HG03095 (cell line): ENCODE results near the gene NAP1L2.
"Not testable (repeated sequence)": the region's sequence is repeated elsewhere in the genome, so short reads cannot be mapped to it uniquely, and the experiment has no call there.

Source experiments
- ATAC-seq: cut with Tn5 transposase; IDR thresholded peaks from one replicate; pipeline ENCODE4 v1.9.1; 2021; ENCODE audit warnings: moderate library complexity; ENCODE audit not compliant: unreplicated experiment

The NAP1L2 gene, protein sequence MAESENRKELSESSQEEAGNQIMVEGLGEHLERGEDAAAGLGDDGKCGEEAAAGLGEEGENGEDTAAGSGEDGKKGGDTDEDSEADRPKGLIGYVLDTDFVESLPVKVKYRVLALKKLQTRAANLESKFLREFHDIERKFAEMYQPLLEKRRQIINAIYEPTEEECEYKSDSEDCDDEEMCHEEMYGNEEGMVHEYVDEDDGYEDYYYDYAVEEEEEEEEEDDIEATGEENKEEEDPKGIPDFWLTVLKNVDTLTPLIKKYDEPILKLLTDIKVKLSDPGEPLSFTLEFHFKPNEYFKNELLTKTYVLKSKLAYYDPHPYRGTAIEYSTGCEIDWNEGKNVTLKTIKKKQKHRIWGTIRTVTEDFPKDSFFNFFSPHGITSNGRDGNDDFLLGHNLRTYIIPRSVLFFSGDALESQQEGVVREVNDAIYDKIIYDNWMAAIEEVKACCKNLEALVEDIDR

DNA sequence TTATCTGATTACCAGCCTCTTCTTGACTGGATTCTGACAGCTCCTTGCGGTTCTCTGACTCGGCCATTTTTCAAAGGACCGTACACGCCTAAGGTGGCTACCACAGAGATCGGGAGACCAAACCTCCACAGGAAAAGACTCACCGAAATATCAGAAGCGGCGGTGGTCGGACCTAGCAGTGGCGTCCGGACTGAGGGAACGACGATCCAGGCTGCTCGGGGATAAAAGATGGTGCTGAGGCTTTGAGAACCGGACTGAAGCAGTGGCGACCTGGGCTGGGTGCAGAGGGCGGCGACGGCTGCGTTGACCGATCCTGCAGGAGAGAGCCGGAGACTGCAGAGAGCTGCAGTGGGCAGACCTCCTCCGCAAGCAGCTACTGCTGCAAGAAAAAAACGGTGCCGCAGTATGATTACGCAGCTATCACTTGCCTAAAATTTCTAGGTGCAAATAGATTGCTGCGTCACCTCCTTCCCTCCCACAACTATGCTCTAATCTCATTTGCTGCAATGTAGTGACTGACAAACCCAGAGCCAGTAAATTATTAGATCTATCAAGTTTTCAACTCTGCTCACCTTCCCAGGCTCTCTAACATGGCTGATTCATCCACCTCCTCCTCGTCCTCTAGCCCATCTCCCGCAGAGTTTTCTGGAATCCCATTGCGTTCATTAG lies at the start of gene NAP1L2:
Gene NAP1L2 (minus strand): TSS at position 426 of the 669 bp plus-strand sequence. CDS start 359 bp downstream, at position 67.
- ATAC-seq, result peak; percentile 88

DNA sequence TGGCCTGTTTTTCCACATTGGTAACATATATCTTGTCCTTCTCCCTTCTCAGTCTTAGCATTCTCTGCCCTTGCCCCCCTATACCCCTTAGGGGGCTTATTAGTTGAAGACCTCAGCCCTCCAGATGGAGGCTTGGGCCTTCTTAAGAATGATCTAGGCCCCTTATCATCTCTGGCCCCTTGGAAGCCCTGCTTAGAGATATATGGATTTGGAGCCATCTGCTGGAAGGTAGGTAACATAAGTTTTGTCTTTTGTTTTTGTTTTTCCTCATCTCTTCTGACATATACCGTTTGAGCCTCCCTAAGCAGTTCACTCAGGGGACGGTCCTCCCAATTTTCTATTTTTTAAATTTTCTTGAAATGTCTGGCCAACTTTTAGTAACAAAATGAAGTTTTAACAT lies 48.3 kb upstream of the NAP1L2 start:
- ATAC-seq, result no peak

DNA sequence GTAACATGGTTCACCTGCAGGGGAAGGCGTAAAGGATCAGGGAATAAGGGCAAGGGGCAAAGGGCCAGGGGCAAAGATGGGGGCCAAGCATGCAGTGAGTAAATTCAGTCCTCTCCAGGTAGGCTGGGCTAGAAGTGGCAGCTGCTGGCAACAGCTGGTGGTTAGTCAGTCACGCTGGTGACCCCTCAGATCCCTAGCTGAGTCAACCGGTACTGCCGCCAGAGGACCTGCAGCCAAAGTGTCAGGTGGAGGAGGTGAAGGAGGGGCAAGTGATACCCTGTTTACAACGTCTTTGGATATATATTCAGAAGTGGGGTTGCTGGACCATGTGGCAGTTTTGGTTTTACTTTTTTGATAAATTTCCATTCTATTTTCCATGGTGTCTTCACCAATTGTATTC lies 24.6 kb upstream of the NAP1L2 start:
- ATAC-seq, result no peak

DNA sequence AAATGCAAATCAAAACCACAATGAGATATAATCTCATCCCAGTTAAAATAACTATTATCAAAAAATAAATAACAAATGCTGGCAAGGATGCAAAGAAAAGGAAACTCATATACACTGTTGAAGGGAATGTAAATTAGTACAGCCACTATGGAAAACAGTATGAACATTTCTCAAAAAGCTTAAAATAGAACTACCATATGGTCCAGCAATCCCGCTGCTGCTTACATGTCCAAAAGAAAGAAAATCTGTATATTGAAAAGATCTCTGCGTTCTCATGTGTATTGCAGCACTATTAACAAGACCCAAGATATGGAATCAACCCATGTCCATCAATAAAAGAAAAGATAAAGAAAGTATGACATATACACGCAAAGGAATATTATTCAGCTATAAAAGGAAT lies 3.0 kb upstream of the NAP1L2 start:
- no peak for ATAC-seq

DNA sequence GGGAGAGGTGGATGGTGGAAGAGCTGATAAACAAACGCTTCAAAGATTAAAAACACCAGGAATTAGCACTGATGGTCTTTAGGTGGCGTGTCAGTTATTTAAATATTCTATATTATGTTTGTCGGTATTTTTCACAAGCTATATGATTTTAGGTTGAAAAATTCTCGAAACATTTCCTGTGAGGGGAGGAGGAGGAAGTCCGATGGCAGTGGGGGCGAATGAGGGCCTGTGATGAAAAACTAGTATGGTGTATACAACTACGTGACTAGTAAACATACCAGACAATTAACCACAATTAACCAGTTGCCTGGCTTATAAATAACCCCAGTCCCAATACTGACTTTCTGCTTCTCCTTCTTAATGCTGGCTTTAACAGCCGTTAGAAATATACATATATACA lies 595 bp upstream of the NAP1L2 start:
- ATAC-seq, result no peak

DNA sequence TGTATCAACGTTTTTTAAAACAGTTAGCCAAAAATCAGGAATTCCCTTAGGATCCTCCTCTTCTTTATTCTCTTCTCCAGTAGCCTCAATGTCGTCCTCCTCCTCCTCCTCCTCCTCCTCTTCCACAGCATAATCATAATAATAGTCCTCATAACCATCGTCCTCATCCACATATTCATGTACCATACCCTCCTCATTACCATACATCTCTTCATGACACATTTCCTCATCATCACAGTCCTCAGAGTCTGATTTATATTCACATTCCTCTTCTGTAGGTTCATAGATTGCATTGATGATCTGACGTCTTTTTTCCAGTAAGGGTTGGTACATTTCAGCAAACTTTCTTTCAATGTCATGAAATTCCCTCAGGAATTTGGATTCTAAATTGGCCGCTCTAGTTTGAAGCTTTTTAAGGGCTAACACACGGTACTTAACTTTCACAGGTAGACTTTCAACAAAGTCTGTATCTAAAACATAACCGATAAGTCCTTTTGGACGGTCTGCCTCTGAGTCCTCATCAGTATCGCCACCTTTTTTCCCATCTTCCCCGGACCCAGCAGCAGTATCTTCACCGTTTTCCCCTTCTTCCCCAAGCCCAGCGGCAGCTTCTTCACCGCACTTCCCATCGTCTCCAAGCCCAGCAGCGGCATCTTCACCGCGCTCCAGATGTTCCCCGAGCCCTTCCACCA lies 771 bp downstream of the NAP1L2 start:
- ATAC-seq, result no peak

DNA sequence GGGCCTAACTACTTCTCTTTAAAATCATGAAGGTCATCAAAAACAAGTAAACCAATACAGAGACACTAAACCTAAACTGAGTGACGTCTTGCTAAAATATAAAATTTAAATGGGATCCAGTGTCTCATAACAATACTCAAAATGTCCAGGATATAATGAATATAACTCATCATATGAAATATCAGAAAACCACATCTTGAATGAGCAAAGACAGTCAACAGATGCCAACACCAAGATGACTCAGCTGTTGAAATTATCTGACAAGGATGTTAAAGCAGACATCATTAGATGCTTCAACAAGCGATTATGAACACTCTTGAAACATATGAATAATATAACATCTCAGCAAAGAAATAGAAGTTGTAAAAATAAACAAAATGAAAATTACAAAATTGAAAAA lies 8.3 kb downstream of the NAP1L2 start:
- ATAC-seq, result no peak

DNA sequence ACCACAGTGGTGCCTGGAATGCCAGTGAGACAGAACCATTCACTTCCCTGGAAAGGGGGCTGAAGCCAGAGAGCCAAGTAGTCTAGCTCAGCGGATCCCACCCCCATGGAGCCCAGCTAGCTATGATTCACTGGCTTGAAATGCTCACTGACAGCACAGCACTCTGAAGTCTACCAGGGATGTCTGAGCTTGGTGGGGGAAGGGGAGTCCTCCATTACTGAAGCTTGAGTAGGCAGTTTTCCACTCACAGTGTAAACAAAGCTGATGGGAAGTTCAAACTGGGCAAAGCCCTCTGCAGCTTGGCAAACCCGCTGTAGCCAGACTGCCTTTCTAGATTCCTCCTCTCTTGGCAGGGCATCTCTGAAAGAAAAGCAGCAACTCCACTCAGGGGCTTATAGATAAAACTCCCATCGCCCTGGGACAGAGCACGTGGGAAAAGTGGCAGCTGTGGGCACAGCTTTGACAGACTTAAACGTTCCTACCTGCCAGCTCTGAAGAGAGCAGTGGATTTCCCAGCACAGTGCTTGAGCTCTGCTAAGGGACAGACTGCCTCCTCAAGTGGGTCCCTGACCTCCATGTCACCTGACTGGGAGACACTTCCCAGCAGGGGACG lies 32.0 kb downstream of the NAP1L2 start:
- no peak for ATAC-seq

DNA sequence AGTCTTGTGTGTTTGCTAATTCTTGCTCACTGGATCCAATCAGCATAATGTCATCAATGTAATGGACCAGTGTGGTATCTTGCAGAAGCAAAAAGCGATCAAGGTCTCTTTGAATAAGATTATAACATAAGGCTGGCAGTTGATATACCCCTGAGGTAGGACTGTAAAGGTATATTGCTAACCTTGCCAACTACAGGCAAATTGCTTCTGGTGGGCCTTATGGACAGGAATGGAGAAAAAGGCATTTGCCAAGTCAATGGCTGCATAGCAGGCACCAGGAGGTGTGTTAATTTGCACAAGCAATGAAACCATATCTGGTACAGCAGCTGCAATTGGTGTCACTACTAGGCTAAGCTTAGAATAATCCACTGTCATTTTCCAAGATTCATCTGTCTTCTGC lies 45.7 kb downstream of the NAP1L2 start:
- ATAC-seq, result not testable (repeated sequence)
